ENCODE measurements around the gene ARHGAP42. TPM values are rescaled to one million over a fixed set of nuclear protein-coding genes. Genes with fewer than 3 reads are reported as not detected.

ARHGAP42 gene
- total RNA-seq, 1 experiment from 2014 or later: 8.0 TPM

DNA sequence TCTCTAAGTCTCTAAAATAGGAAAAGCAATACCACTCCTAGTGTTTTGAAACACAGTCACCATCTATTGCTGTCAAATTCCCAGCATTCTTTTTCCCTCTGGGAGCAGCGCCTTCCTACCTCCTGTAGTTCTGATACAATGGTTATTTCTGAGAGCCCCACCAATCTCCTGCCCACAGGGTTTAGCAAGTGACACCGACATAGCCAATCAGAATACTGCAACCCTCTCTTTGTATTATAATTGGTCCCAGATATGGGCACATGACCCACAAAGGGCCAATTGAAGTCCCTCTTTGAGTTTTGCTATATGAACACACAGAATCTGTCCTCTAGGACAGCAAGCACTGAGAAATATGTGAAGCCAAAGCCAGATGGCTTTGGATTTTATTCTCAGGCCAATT lies 16.9 kb upstream of the ARHGAP42 start:
- Histone ChIP-seq H3K9me3 (ENCODE audit: low read depth, low read length, poor library complexity, severe bottlenecking) (no peaks in the 10 kb centered on the region), H3K36me3 (ENCODE audit: insufficient read depth, low read length, poor library complexity, severe bottlenecking) (no peaks in the 10 kb centered on the region), H3K27me3 (replicated peaks; ENCODE audit: insufficient read depth, low read depth, low read length, poor library complexity) (no peaks in the 10 kb centered on the region), H3K27ac (ENCODE audit: low read depth, low read length, poor library complexity, severe bottlenecking) (no peak overlapping the region), H3K4me3 (ENCODE audit: low read depth, low read length, poor library complexity, severe bottlenecking) (no peak overlapping the region), H3K4me1 (ENCODE audit: insufficient read depth, low read length, poor library complexity, severe bottlenecking) (no peaks in the 10 kb centered on the region)
- TF ChIP-seq, protein P1, sequence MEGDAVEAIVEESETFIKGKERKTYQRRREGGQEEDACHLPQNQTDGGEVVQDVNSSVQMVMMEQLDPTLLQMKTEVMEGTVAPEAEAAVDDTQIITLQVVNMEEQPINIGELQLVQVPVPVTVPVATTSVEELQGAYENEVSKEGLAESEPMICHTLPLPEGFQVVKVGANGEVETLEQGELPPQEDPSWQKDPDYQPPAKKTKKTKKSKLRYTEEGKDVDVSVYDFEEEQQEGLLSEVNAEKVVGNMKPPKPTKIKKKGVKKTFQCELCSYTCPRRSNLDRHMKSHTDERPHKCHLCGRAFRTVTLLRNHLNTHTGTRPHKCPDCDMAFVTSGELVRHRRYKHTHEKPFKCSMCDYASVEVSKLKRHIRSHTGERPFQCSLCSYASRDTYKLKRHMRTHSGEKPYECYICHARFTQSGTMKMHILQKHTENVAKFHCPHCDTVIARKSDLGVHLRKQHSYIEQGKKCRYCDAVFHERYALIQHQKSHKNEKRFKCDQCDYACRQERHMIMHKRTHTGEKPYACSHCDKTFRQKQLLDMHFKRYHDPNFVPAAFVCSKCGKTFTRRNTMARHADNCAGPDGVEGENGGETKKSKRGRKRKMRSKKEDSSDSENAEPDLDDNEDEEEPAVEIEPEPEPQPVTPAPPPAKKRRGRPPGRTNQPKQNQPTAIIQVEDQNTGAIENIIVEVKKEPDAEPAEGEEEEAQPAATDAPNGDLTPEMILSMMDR (conservative IDR thresholded peaks at IDR 0.05; ENCODE audit: low read depth, low read length): no peak
- no peak for TF ChIP-seq EZH2 (IDR thresholded peaks at IDR 0.05; ENCODE audit: borderline replicate concordance, low read depth, low read length, poor library complexity, severe bottlenecking)
- intact Hi-C loops (cut with micrococcal nuclease; ENCODE audit: unreplicated experiment): no loop called here
- ChIA-PET CTCF (no interaction called here), POLR2A (ENCODE audit: low non-redundant PET) (no interaction called here)
- no TSS peak for BruUV-seq (replicated peaks)
- DNase-seq (ENCODE audit: low spot score): no peak

DNA sequence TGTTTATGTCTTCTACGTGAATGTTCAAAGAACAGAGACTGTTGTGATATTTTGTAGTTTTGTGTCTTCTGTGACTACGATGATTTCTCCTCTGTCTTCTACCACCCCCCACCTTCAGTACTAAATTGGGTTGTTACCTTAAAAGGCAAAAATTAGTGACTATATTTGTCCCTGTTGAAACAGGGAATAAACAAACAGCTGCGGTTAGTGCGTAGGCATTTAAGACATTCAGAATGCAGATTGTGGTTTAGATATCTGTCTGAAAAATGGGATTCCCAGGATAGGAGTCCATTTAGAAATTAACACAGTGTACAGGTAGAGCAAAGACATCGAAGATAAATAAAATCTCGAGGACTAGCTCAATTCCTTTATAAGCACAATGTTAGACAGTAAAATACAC lies 15.6 kb upstream of the ARHGAP42 start:
- no TSS peak for BruUV-seq (replicated peaks)
- no peak for DNase-seq (ENCODE audit: low spot score)
- ChIA-PET CTCF (no interaction called here), POLR2A (ENCODE audit: low non-redundant PET) (no interaction called here)
- no peaks in the 10 kb centered on the region for H3K36me3 ChIP-seq (ENCODE audit: insufficient read depth, low read length, poor library complexity, severe bottlenecking)
- H3K27me3 ChIP-seq (replicated peaks; ENCODE audit: insufficient read depth, low read depth, low read length, poor library complexity): no peaks in the 10 kb centered on the region
- H3K27ac ChIP-seq (ENCODE audit: low read depth, low read length, poor library complexity, severe bottlenecking): no peak overlapping the region
- TF ChIP-seq, protein P1 (conservative IDR thresholded peaks at IDR 0.05; ENCODE audit: low read depth, low read length): no peak
- no peak for TF ChIP-seq EZH2 (IDR thresholded peaks at IDR 0.05; ENCODE audit: borderline replicate concordance, low read depth, low read length, poor library complexity, severe bottlenecking)
- no peaks in the 10 kb centered on the region for H3K4me1 ChIP-seq (ENCODE audit: insufficient read depth, low read length, poor library complexity, severe bottlenecking)
- H3K4me3 ChIP-seq (ENCODE audit: low read depth, low read length, poor library complexity, severe bottlenecking): no peak overlapping the region
- H3K9me3 ChIP-seq (ENCODE audit: low read depth, low read length, poor library complexity, severe bottlenecking): no peaks in the 10 kb centered on the region
- intact Hi-C loops (cut with micrococcal nuclease; ENCODE audit: unreplicated experiment): no loop called here

DNA sequence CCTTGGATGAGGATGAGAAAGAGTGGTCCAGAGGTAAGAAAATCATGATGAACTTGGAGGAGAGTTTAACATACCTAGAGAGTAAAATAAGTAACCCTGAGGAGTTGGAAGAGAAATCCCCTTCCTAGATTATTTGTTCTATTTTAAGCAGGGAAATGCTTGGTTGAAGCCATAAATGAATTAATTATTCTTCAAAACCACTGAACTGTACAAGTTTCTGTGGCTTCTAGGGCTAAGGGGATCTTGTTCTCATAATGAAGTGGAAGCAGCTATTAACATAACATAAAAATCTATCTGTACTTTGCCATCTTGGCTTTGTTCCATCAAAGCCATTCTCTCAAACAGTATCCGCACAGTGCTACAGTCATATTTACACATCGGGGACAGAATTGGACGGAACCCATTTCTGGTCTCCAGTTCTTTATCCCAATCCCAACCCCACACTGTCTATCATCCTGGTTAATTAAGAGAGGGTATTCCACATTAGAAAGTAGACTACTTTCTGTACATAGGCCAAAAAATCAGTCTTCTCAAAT lies 14.5 kb upstream of the ARHGAP42 start:
- Histone ChIP-seq H3K9me3 (ENCODE audit: low read depth, low read length, poor library complexity, severe bottlenecking) (no peaks in the 10 kb centered on the region), H3K27ac (ENCODE audit: low read depth, low read length, poor library complexity, severe bottlenecking) (no peak overlapping the region), H3K4me1 (ENCODE audit: insufficient read depth, low read length, poor library complexity, severe bottlenecking) (no peaks in the 10 kb centered on the region), H3K4me3 (ENCODE audit: low read depth, low read length, poor library complexity, severe bottlenecking) (no peak overlapping the region), H3K36me3 (ENCODE audit: insufficient read depth, low read length, poor library complexity, severe bottlenecking) (no peaks in the 10 kb centered on the region), H3K27me3 (replicated peaks; ENCODE audit: insufficient read depth, low read depth, low read length, poor library complexity) (no peaks in the 10 kb centered on the region)
- BruUV-seq (replicated peaks): no TSS peak
- CTCF ChIA-PET: no interaction called here
- POLR2A ChIA-PET (ENCODE audit: low non-redundant PET): no interaction called here
- intact Hi-C loops (cut with micrococcal nuclease; ENCODE audit: unreplicated experiment): no loop called here
- DNase-seq (ENCODE audit: low spot score): no peak
- TF ChIP-seq EZH2 (IDR thresholded peaks at IDR 0.05; ENCODE audit: borderline replicate concordance, low read depth, low read length, poor library complexity, severe bottlenecking): no peak
- TF ChIP-seq, protein P1 (conservative IDR thresholded peaks at IDR 0.05; ENCODE audit: low read depth, low read length): no peak

All from A673 (cell line).